Esophagus squamous epithelium (tissue), 4 donors: ENCODE data around the gene MYBPC2.

ENCODE experiments used
- POLR2A ChIP-seq, 4 donors: fragments of 450-650 bp; IDR thresholded peaks; one replicate each; pipeline ENCODE4 v1.6.1; 2017; ENCODE audit warnings: antibody characterized with exemption in 4 of 4, mild to moderate bottlenecking in 4 of 4, moderate library complexity in 3 of 4
- TF ChIP-seq, protein P1 (sequence below), 6 experiments: fragments of 450-650 bp in 4 of 6; fragments of 200-600 bp in 2 of 6; sonication (generic) in 2 of 6; IDR thresholded peaks; one replicate each; pipeline ENCODE4 v1.5.1; 2016 to 2019; ENCODE audit warnings: antibody characterized with exemption in 6 of 6, mild to moderate bottlenecking in 4 of 6, moderate library complexity in 4 of 6

DNA sequence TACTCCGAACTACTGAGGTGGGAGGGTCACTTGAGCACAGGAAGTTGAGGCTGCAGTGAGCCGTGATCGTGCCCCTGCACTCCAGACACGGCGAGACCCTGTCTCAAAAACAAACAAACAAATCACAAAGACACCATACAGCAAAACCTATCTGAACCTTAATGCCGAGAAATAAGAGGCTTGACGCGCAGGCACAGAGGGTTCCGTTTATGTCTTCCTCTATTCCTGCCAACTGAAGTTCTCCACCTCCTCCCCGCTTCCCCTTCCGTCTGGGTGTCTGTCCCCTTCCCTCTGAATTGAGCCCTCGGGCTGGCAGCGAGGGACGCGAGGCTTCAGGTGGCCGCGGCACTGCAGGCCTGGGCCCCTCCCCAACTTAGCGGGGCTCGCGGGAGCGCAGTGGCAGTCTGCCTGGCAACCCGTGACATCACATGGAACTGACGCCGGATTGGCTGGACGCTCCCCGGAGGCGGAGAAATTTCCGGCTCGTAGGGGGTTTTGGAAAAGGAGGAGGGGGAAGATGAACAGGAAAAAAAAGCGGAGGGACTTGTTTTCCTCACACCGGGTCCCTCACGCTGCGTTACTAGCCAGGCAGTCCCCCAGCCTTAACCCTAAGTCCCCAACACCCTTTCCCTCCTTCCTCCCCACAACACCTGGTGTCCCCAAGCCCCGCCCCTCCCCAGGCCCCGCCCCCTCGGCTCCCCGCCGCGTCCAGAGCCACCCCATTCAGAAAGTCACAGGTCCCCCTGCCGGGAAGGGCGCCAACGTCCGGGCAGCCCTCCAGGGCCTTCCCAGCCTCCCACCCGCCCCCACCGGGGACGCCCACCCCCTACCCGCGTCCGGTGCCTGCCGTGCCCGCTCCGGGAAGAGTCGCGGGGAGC is 1.1 kb upstream of the MYBPC2 start:
- TF ChIP-seq, protein P1, sequence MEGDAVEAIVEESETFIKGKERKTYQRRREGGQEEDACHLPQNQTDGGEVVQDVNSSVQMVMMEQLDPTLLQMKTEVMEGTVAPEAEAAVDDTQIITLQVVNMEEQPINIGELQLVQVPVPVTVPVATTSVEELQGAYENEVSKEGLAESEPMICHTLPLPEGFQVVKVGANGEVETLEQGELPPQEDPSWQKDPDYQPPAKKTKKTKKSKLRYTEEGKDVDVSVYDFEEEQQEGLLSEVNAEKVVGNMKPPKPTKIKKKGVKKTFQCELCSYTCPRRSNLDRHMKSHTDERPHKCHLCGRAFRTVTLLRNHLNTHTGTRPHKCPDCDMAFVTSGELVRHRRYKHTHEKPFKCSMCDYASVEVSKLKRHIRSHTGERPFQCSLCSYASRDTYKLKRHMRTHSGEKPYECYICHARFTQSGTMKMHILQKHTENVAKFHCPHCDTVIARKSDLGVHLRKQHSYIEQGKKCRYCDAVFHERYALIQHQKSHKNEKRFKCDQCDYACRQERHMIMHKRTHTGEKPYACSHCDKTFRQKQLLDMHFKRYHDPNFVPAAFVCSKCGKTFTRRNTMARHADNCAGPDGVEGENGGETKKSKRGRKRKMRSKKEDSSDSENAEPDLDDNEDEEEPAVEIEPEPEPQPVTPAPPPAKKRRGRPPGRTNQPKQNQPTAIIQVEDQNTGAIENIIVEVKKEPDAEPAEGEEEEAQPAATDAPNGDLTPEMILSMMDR (IDR thresholded peaks at IDR 0.05): no peak
- TF ChIP-seq POLR2A (IDR thresholded peaks at IDR 0.05): peak in 2 of 4 donors; percentile 14 to 57
